GM13977 (cell line): Measurements from ENCODE around the gene FAM107B.

ENCODE experiments used
- DNase-seq: peaks from one replicate; pipeline ENCODE4 v3.0.0; 2012; ENCODE audit warnings: low spot score
- CTCF ChIP-seq: IDR thresholded peaks from 2 replicates; pipeline ENCODE4 v1.5.1; 2012; ENCODE audit warnings: mild to moderate bottlenecking, control low read depth; ENCODE audit not compliant: insufficient read depth; ENCODE audit errors: extremely low read depth, missing control alignments
- in situ Hi-C: fragments of 300-500 bp; cut with MboI; formaldehyde crosslinking; loops from one replicate; pipeline ENCODE4 v1.12.0; 2022; ENCODE audit warnings: low sequenced_read_pairs, low pct_unique_long_range_greater_than_20kb, mixed read lengths, inconsistent platforms; ENCODE audit not compliant: unreplicated experiment

Gene FAM107B

GRCh38 chr10:14671386-14671831, 103.3 kb downstream of the FAM107B start:
- in situ Hi-C loops = no loop called here
- DNase-seq = no peak
- no peak for TF ChIP-seq CTCF

DNA sequence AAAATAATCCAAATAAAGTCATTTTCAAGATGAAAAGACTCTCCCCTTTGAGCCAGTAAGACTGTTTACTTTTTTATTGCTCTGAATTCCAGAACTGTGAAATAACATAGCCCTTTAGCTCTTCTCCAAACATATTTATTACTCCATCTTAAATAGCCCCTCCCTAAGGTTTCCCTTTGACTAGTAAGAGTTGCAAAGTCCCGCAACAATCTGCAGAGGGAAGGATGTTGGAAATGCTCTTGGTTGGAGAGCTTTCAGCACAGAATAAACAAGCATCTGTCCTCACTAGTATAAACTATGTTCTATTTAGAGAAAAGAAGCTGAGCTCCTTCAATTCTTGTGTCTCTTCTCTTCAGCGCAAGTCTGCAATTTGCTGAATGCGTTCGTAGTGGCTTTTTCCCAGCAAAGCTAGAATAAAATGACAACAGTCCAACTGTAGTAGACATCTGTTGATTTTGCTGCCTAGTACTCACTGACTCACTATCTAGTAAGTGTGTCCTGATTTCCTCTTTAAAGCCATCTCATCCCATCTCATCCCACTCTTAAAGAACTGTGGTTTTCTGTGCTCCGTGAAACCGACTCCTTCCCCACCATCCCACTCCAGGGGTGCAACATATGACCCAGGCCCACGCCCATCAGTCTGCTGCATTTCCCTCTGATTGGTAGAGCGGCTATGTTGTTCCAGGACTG, 104.0 kb downstream of the FAM107B start:
- no peak for TF ChIP-seq CTCF
- no peak for DNase-seq
- in situ Hi-C loops = no loop called here

GRCh38 chr10:14669576-14669975, 105.1 kb downstream of the FAM107B start:
- no peak for DNase-seq
- in situ Hi-C loops = no loop called here
- TF ChIP-seq CTCF = no peak

DNA sequence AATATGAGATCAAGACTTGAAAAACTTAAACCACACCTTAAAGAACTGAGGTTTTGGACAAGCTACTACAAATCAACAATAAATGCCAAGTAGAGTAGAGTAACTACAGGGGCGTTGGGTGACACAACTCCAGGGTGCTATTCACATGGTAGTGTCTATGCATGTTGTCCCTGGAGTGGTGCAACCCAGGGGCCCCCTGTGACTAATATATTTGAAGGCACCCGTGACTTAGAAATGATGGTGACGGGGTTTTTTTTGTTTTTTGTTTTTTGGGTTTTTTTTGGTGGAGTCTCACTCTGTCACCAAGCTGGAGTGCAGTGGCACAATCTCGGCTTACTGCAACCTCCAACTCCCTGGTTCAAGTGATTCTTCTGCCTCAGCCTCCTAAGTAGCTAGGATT, 106.9 kb downstream of the FAM107B start:
- in situ Hi-C loops = no loop called here
- DNase-seq = no peak
- TF ChIP-seq CTCF = no peak

DNA sequence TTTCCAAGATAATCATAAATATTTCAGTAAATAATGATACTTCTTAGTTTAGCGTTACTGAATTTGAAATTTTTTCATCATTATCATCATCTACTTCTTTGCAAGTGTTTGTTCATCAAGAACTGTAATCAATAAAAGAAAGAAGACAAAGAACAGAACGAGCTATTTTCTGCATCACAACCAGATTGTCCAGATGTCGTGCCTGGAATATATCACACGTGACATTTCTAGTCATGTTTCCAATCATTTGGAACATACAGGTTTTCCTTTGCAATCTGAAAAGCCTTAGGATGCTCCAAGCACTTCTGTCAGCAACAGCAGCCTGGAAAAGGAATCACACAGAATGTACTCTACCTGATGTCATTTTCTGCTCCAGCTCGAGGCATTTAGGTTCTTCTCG, 107.4 kb downstream of the FAM107B start:
- no peak for TF ChIP-seq CTCF
- no peak for DNase-seq
- in situ Hi-C loops = no loop called here

DNA sequence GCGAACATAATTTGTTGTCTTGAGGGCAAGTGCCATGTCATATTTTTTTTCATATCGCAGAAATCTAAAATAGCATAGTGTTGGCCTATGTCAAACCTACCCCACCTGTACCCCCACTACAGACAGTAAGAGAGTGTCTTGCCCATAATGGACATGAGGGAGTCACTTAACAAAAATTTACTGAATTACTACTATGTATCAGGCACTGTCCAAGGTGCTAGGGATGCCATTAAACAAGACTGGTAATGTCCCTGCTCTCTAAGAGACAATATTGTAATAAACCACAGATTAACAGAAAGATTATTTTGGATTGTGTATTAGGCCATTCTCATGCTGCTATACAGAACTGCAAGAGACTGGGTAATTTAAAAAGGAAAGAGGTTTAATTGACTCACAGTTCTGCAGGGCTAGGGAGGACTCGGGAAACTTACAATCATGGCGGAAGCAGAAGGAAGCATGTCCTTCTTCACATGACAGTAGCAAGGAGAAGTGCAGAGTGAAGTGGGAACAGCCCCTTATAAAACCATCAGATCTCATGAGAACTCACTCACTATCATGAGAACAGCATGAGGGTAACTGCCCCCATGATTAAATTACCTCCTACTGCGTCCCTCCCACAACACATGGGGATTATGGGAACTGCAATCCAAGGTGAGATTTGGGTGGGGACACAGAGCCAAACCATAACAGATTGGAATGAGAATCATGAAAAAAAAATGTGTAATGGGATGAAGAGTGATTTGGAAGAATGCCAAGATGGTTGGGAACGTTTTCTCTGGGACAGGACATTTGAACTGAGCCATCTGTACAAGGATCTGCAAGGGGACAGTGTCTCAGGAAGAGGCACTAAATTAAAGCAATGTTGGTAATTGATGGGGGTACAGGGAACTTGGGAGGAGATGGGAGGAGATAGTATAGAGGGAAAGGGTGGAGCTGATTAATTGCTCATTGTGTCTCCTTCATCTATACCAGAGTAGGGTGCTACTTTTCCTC, 108.5 kb downstream of the FAM107B start:
- TF ChIP-seq CTCF = no peak
- in situ Hi-C loops = no loop called here
- DNase-seq = no peak
